Measurements from ENCODE around the gene DLX4.

Gene DLX4

GRCh38 chr17:50021681-50022370, 52.8 kb downstream of the DLX4 start:
- no peak for DNase-seq

DNA sequence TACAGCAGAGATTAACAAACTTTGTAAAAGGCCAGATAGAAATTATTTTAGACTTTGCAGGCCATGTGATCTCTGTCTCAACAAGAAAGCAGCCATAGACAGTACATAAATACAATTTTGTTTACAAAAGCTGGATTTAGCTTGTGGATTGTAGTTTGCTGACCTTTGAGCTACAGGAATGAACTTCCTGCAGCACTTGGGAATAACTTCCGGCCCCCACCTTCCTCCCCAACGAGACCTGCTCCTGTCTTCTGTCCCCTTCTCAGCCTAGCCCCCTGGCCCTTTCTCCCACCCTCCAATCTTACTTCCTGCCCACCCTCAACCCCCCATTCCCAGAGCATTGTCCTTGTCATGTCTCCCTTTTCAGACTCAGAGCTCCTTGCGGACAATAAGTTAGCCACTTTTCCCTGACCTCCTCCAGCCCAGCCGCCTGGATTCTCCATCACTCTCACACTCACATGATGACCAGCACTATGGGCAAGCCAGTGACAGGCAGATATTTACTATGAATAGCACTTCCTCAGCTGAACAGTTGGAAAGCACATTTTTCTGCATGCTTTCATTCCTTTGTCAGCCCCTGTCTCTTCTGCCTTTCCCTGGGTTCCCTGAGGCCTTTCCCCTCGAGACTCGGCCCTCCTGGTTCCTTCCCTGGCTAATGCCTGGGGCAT, 53.6 kb downstream of the DLX4 start:
- DNase-seq = no peak

- no peak for DNase-seq
These were observed 54.5 kb downstream of the DLX4 start for GRCh38 chr17:50023520-50023919.
